Cardiac muscle cell (in vitro differentiated cells and primary cell): ENCODE results near the gene CFAP74. TPM values are rescaled to one million over a fixed set of nuclear protein-coding genes. Genes with fewer than 3 reads are reported as not detected.

Source experiments
- DNase-seq, 2 donors: peaks; one replicate each; pipeline versions ENCODE4 v3.0.0 to v3.0.0-alpha.2; 2010 to 2017; ENCODE audit warnings: low read depth in 1 of 2, low spot score in 1 of 2
- H3K27ac ChIP-seq: fragments of 200-600 bp; sonication (generic); 2 replicates; pipeline ENCODE4 v1.5.1; 2016
- H3K27me3 ChIP-seq: fragments of 200-600 bp; sonication (generic); 2 replicates; pipeline ENCODE4 v1.6.0; 2016; ENCODE audit warnings: control low read depth
- H3K36me3 ChIP-seq: fragments of 200-600 bp; sonication (generic); 2 replicates; pipeline ENCODE4 v1.5.1; 2016; ENCODE audit warnings: control low read depth
- H3K4me1 ChIP-seq: fragments of 200-600 bp; sonication (generic); 2 replicates; pipeline ENCODE4 v1.8.1; 2017; ENCODE audit warnings: low read depth, mild to moderate bottlenecking, mixed run types
- H3K4me3 ChIP-seq: fragments of 200-600 bp; sonication (generic); 2 replicates; pipeline ENCODE4 v1.5.1; 2016; ENCODE audit warnings: mild to moderate bottlenecking
- H3K9me3 ChIP-seq: fragments of 200-600 bp; sonication (generic); 2 replicates; pipeline ENCODE4 v1.5.1; 2017; ENCODE audit warnings: low read depth, mild to moderate bottlenecking, control low read depth
- polyA plus RNA-seq: library from polyadenylated mRNA; unstranded; fragments of >200 nt; fragmentation: Nextera tagmentation; extraction: Ambion mirVana; gene quantifications from 2 replicates; pipeline ENCODE4 v1.2.1, GENCODE V29; 2016
- total RNA-seq: library from RNA; depleted of rRNA; stranded (reverse); fragments of >200 nt; gene quantifications from 2 replicates; pipeline ENCODE4 v1.2.3, GENCODE V29; 2016
- TF ChIP-seq, protein P1 (sequence below): IDR thresholded peaks from 2 replicates; pipeline ENCODE4 v1.5.1; 2012; ENCODE audit warnings: low read depth, mild to moderate bottlenecking, low read length

The CFAP74 gene
- total and polyA plus RNA-seq, 2 experiments from 2014 or later: 0.63 to 1.7 TPM

DNA sequence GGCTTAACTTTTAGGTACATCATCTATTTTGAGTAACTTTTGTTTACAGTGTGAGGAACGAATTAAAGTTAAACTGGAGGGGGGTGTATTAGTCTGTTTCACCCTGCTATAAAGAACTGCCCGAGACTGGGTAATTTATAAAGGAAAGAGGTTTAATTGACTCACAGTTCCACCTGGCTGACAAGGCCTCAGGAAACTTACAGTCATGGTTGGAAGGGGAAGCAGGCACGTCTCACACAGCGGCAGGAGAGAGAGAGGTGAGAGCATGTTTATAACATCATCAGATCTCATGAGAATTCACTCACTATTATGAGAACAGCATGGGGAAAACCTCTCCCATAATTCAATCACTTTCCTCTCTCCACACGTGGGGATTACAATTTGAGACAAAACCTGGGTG lies 52.6 kb downstream of the CFAP74 start:
- no peaks in the 10 kb centered on the region for H3K9me3 ChIP-seq

DNA sequence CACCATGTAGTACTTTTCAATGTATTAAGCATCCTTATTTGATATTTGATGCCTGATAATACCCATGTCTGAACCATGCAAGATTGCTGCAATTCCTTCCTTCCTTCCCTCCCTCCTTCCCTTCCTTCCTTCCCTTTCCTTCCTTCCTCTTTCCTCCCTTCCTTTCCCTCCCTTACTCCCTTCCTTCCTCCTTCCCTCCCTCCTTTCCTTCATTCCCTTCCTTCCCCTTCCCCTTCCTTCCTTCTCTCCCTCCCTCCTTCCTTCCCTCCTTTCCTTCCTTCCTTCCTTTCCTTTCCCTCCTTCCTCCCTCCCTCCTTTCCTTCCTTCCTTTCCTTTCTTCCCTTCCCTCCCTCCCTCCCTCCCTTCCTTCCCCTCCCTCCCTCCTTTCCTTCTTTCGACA lies 54.8 kb downstream of the CFAP74 start:
- DNase-seq: no peak
- Histone ChIP-seq H3K4me1 (peaks cover 3% of the 10 kb centered on the region), H3K36me3 (no peaks in the 10 kb centered on the region), H3K27me3 (no peaks in the 10 kb centered on the region), H3K4me3 (no peak overlapping the region), H3K9me3 (no peaks in the 10 kb centered on the region), H3K27ac (no peak overlapping the region)
- TF ChIP-seq, protein P1, sequence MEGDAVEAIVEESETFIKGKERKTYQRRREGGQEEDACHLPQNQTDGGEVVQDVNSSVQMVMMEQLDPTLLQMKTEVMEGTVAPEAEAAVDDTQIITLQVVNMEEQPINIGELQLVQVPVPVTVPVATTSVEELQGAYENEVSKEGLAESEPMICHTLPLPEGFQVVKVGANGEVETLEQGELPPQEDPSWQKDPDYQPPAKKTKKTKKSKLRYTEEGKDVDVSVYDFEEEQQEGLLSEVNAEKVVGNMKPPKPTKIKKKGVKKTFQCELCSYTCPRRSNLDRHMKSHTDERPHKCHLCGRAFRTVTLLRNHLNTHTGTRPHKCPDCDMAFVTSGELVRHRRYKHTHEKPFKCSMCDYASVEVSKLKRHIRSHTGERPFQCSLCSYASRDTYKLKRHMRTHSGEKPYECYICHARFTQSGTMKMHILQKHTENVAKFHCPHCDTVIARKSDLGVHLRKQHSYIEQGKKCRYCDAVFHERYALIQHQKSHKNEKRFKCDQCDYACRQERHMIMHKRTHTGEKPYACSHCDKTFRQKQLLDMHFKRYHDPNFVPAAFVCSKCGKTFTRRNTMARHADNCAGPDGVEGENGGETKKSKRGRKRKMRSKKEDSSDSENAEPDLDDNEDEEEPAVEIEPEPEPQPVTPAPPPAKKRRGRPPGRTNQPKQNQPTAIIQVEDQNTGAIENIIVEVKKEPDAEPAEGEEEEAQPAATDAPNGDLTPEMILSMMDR: no peak

More for the DNA sequence above, 52.6 kb downstream of the CFAP74 start:
- peaks cover 3% of the 10 kb centered on the region for H3K4me1 ChIP-seq
- no peak overlapping the region for H3K4me3 ChIP-seq
- H3K27me3 ChIP-seq: no peaks in the 10 kb centered on the region
- no peak for DNase-seq
- no peaks in the 10 kb centered on the region for H3K36me3 ChIP-seq
- TF ChIP-seq, protein P1: no peak
- no peak overlapping the region for H3K27ac ChIP-seq

DNA sequence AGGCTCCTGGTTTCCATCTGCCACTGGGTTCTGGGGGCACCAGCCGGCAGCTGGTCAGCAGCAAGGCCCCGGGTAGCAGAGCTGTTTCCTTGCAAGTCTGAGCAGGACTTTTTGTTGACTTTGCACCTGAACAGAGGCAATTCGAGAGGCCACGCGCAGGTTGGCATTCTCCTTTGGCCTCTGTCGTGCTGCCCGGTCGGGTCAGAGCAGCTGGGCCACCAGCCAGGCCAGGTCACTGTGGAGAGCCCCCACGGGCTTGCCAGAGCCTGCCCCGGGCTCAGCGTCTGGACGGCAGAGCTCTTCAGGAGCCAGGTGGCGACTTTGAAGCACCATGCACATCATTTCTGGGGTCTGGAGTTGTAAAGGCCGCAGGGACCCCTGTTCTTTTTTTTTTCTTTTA lies 56.1 kb downstream of the CFAP74 start:
- Histone ChIP-seq H3K4me1 (peaks cover 3% of the 10 kb centered on the region), H3K36me3 (no peaks in the 10 kb centered on the region), H3K9me3 (no peaks in the 10 kb centered on the region), H3K27me3 (no peaks in the 10 kb centered on the region), H3K27ac (no peak overlapping the region), H3K4me3 (no peak overlapping the region)
- TF ChIP-seq, protein P1: no peak
- no peak for DNase-seq

DNA sequence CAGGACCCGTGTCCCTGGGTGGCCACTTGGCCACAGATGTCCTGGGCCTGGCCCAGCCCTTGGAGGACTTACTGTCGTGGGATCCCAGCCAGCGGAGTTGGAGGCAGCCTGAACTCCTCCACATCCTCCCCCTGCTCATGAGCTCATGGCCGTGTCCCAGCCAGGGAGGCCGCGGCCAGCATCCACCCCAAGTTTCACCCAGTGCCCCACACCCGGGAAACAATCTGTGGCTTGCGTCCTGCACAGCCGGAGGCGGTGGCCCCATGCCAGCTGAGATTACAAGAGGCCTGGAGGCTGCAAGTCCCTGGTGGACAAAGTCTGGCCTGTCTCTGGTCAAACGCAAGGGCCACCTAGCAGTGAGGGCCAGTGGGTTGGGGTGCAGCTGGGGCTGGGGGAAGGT lies 57.0 kb downstream of the CFAP74 start:
- Histone ChIP-seq H3K27me3 (no peaks in the 10 kb centered on the region), H3K4me3 (no peak overlapping the region), H3K9me3 (no peaks in the 10 kb centered on the region), H3K36me3 (no peaks in the 10 kb centered on the region), H3K4me1 (peaks cover 3% of the 10 kb centered on the region), H3K27ac (no peak overlapping the region)
- peak in 1 of 2 donors; percentile 86 for DNase-seq
- TF ChIP-seq, protein P1: no peak

GRCh38 chr1:1945782-1946393 lies 57.7 kb downstream of the CFAP74 start:
- TF ChIP-seq, protein P1: no peak
- H3K27me3 ChIP-seq: no peaks in the 10 kb centered on the region
- peaks cover 3% of the 10 kb centered on the region for H3K4me1 ChIP-seq
- H3K36me3 ChIP-seq: no peaks in the 10 kb centered on the region
- DNase-seq: no peak
- H3K4me3 ChIP-seq: no peak overlapping the region
- no peaks in the 10 kb centered on the region for H3K9me3 ChIP-seq
- H3K27ac ChIP-seq: no peak overlapping the region
